ENCODE results near the gene CHST11.
A peak's percentile ranks its signal among the peaks of the same experiment; 100 is the strongest.
"Not testable (repeated sequence)": the region's sequence is repeated elsewhere in the genome, so short reads cannot be mapped to it uniquely, and the experiment has no call there.

The CHST11 gene

DNA sequence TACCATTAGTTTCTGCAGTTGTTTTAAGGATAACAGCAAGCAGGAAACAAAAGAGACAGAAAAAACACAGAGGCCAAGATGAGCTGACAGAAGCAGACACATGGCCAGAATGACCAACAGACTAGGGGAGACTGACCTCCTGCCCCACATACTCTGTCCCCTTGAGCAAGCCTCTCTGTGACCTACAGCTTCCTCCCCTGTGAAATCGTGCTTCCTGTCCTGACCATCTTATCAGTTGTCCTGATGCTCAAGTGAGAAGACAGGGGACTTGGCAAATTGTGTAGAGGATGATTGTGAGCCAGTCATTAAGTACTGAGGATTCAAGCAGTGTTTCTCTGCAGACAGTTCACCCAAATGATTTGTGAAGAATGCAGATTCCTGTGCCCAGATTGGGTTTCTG is 272.3 kb downstream of the CHST11 start:
- in situ Hi-C loops (cut with MboI; ENCODE audit: low pct_unique_long_range_greater_than_20kb, low sequenced_read_pairs): no loop called here
- DNase-seq: no peak

GRCh38 chr12:104729610-104730446 is 273.1 kb downstream of the CHST11 start:
- no peak for DNase-seq
- in situ Hi-C loops (cut with MboI; ENCODE audit: low pct_unique_long_range_greater_than_20kb, low sequenced_read_pairs): no loop called here

GRCh38 chr12:104730763-104731162 is 274.0 kb downstream of the CHST11 start:
- in situ Hi-C loops (cut with MboI; ENCODE audit: low pct_unique_long_range_greater_than_20kb, low sequenced_read_pairs): no loop called here
- DNase-seq: no peak

- in situ Hi-C loops (cut with MboI; ENCODE audit: low pct_unique_long_range_greater_than_20kb, low sequenced_read_pairs): no loop called here
- DNase-seq: peak; percentile 53
These were observed 277.0 kb downstream of the CHST11 start for GRCh38 chr12:104733717-104734175.

GRCh38 chr12:104734541-104735095 is 277.9 kb downstream of the CHST11 start:
- DNase-seq: no peak
- in situ Hi-C loops (cut with MboI; ENCODE audit: low pct_unique_long_range_greater_than_20kb, low sequenced_read_pairs): no loop called here

GRCh38 chr12:104735801-104736200 is 279.1 kb downstream of the CHST11 start:
- in situ Hi-C loops (cut with MboI; ENCODE audit: low pct_unique_long_range_greater_than_20kb, low sequenced_read_pairs): no loop called here
- DNase-seq: no peak

- in situ Hi-C loops (cut with MboI; ENCODE audit: low pct_unique_long_range_greater_than_20kb, low sequenced_read_pairs): no loop called here
- no peak for DNase-seq
These were observed 279.6 kb downstream of the CHST11 start for GRCh38 chr12:104736307-104736706.

GRCh38 chr12:104737113-104737512 is 280.4 kb downstream of the CHST11 start:
- DNase-seq: no peak
- in situ Hi-C loops (cut with MboI; ENCODE audit: low pct_unique_long_range_greater_than_20kb, low sequenced_read_pairs): no loop called here

DNA sequence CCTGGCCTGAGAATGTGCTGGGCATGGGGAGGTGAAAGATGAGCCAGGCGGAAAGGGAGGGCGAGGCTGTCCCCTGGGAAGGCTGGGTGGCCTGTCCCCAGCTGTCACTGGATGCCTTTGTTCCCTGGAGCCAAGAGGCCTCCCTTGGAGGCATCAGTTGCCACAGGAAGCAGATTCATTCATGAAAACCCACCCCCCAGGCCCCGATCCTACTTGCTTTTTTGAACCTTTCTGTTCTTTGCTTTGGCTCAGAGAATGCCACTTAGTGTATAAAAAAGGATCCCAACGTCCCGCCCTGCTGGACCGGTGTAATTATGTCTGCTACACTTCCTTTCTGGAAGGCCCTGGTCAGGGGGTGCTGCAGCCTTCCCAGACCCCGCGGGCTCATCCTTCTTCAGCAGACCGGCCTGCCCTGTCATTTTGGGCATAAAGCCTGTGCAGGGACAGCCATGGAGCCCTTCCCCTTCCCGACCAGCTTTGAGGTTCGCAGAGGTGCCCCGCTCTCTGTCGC is 281.1 kb downstream of the CHST11 start:
- in situ Hi-C loops (cut with MboI; ENCODE audit: low pct_unique_long_range_greater_than_20kb, low sequenced_read_pairs): no loop called here
- DNase-seq: no peak

- in situ Hi-C loops (cut with MboI; ENCODE audit: low pct_unique_long_range_greater_than_20kb, low sequenced_read_pairs): no loop called here
- no peak for DNase-seq
These were observed 281.6 kb downstream of the CHST11 start for GRCh38 chr12:104738331-104738730.

GRCh38 chr12:104738776-104739642 is 282.3 kb downstream of the CHST11 start:
- no peak for DNase-seq
- in situ Hi-C loops (cut with MboI; ENCODE audit: low pct_unique_long_range_greater_than_20kb, low sequenced_read_pairs): no loop called here

DNA sequence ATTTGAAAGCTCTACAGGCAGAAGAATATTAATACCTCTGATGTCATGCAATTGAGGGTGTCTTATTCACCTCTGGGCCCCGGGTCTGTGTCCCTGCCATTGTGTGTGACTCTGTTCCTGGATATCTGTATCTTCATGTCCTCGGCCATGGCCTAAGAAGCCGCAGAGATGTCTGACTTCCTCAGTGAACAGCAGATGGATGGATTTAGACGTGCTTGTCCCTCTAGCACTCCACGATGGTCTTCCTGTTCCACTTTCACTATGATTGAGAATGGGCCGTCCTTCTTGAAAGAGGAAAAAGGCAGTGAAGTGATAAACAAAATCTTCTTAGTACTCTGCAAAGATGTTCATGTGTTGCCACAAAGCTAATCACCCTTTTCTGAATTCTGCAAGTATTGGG is 283.9 kb downstream of the CHST11 start:
- in situ Hi-C loops (cut with MboI; ENCODE audit: low pct_unique_long_range_greater_than_20kb, low sequenced_read_pairs): no loop called here
- DNase-seq: peak; percentile 42

- in situ Hi-C loops (cut with MboI; ENCODE audit: low pct_unique_long_range_greater_than_20kb, low sequenced_read_pairs): no loop called here
These were observed 284.3 kb downstream of the CHST11 start for GRCh38 chr12:104741077-104741476.

GRCh38 chr12:104741497-104742367 is 285.0 kb downstream of the CHST11 start:
- in situ Hi-C loops (cut with MboI; ENCODE audit: low pct_unique_long_range_greater_than_20kb, low sequenced_read_pairs): no loop called here
- no peak for DNase-seq

More at GRCh38 chr12:104741077-104741476, 284.3 kb downstream of the CHST11 start:
- no peak for DNase-seq

DNA sequence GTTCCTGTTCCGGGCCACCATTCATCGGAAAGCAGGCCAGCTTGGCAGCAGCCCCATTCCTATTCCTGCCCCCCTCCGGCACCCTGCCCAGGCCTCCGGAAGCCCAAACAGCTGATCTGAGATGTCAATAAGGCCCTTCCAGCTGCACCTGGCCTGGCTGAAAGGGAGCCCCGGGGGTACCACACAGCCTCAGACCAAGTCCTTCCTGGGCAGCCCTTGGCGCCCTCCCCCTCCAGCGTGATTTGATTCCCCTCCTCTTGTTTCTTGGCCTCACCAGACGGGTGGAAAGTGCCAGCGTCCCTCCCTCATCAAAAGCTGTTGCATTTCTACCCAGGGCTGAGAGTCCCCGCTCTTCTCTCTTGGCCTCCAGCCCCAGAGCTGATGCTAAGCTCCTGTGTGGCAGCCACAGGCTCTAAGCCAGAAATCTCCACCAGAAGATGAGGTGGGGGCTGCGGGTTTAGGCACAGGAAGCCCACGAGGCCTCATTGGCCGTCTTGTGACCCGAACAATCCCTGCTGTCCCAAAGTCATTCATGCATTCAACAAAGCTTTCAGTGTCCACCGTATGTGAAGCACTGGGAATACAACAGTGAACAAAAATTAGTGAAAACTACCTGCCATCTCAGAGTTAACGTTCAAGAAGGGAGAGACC is 285.9 kb downstream of the CHST11 start:
- DNase-seq: no peak
- in situ Hi-C loops (cut with MboI; ENCODE audit: low pct_unique_long_range_greater_than_20kb, low sequenced_read_pairs): no loop called here

DNA sequence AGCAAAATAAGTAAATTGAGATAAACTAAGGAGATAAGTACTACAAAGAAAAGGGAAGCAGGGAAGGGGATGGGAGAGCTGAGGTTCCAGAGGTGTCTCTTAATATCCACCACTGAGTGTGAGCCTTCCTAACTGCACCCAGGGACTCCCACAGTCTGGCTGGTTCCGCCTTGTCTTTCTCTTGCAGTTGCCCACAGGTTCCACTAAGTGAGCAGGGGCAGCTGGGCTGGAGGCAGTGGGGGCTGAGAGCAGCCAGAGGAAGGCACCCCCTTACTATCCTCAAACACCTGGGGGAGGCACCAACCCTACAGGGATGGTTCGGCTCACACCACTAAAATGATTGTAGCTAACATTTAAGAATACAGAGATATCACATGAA is 286.4 kb downstream of the CHST11 start:
- no peak for DNase-seq
- in situ Hi-C loops (cut with MboI; ENCODE audit: low pct_unique_long_range_greater_than_20kb, low sequenced_read_pairs): no loop called here

GRCh38 chr12:104743753-104744548 is 287.2 kb downstream of the CHST11 start:
- in situ Hi-C loops (cut with MboI; ENCODE audit: low pct_unique_long_range_greater_than_20kb, low sequenced_read_pairs); DNase-seq: not testable (repeated sequence)
